ENCODE data around the gene RIOK1. TPM values are rescaled to one million over a fixed set of nuclear protein-coding genes. Genes with fewer than 3 reads are reported as not detected.

The RIOK1 gene
- total and polyA plus RNA-seq, 2 of the 8 experiments (the other 6 are each of a cell fraction or from before 2014, with no cell fraction given): 11.8 to 26.9 TPM

GRCh38 chr6:7413151-7413823 lies 23.7 kb downstream of the RIOK1 start:
- Histone ChIP-seq H2BK5ac (ENCODE audit: low read depth, low read length) (no peak overlapping the region), H2BK120ac (replicated peaks; ENCODE audit: low read depth, low read length) (no peak overlapping the region), H4K20me1 (replicated peaks in 1 of 2; ENCODE audit: control insufficient read depth in 1 of 2, insufficient read depth in 2 of 2, low read length in 2 of 2) (no peaks in the 10 kb centered on the region), H4K91ac (replicated peaks; ENCODE audit: insufficient read length, low read length) (no peak overlapping the region), H3K23me2 (ENCODE audit: low read depth, low read length) (no peaks in the 10 kb centered on the region), H3K79me1 (ENCODE audit: low read depth, low read length) (no peaks in the 10 kb centered on the region), H3K27ac (ENCODE audit: low read depth, low read length) (no peak overlapping the region), H3K18ac (ENCODE audit: extremely low read depth, low read length) (no peak overlapping the region), H2BK20ac (ENCODE audit: low read length) (no peak overlapping the region), H3K79me2 (ENCODE audit: control insufficient read depth in 1 of 2, insufficient read depth in 2 of 2, low read length in 2 of 2) (no peaks in the 10 kb centered on the region), H2AK5ac (ENCODE audit: low read depth, low read length) (no peak overlapping the region), H3K23ac (ENCODE audit: insufficient read length) (no peak overlapping the region), H3K56ac (replicated peaks; ENCODE audit: insufficient read length, low read depth, low read length) (no peak overlapping the region), H4K5ac (ENCODE audit: insufficient read length, low read depth, low read length) (no peak overlapping the region), H3K4ac (replicated peaks; ENCODE audit: insufficient read length, low read depth, low read length) (no peak overlapping the region), H3K4me3 (ENCODE audit: extremely low read depth in 1 of 4, insufficient read depth in 2 of 4, low read depth in 3 of 4, low read length in 4 of 4) (no peak overlapping the region), H3K4me2 (ENCODE audit: insufficient read depth in 1 of 2, low read depth in 2 of 2, low read length in 2 of 2) (no peak overlapping the region), H3K36me3 (ENCODE audit: control insufficient read depth in 2 of 4, insufficient read depth in 4 of 4, low read length in 3 of 4) (peaks cover 7 to 64% (median 38%) of the 10 kb centered on the region in 4 experiments), H4K8ac (ENCODE audit: extremely low read depth, insufficient read depth, low read length) (no peak overlapping the region), H2BK12ac (ENCODE audit: low read depth, low read length) (no peak overlapping the region), H3K9me3 (ENCODE audit: insufficient read depth in 2 of 2, low read depth in 1 of 2, low read length in 1 of 2) (no peaks in the 10 kb centered on the region), H3K9ac (replicated peaks in 1 of 4; ENCODE audit: extremely low read depth in 1 of 4, low read depth in 3 of 4, low read length in 3 of 4) (no peak overlapping the region), H2AFZ (ENCODE audit: low read length) (no peak overlapping the region), H3K4me1 (replicated peaks in 1 of 4; ENCODE audit: control insufficient read depth in 3 of 4, insufficient read depth in 4 of 4, low read length in 3 of 4) (no peaks in the 10 kb centered on the region), H3K14ac (ENCODE audit: insufficient read length) (no peak overlapping the region), H2BK15ac (ENCODE audit: low read length) (no peak overlapping the region), H3K27me3 (replicated peaks in 1 of 4; ENCODE audit: control insufficient read depth in 3 of 4, extremely low read depth in 1 of 4, insufficient read depth in 3 of 4, low read length in 3 of 4) (no peaks in the 10 kb centered on the region)
- ChIA-PET POLR2A (ENCODE audit: partially characterized antibody) (no interaction called here), CTCF (ENCODE audit: partially characterized antibody) (interaction anchor here (0.9 kb wide), 1 partner anchor 12 kb away, joined by 3 read pairs; no protein-coding TSS in a partner anchor)
- FAIRE-seq (peak; percentile 68), DNase-seq (ENCODE audit: low read depth in 1 of 2, low spot score in 2 of 2) (no peak)
- WGBS, 2 experiments (ENCODE audit: extremely low coverage in 1 of 2, insufficient coverage in 1 of 2, insufficient read length in 1 of 2, insufficient replicate concordance in 2 of 2, low coverage in 1 of 2, low lambda C conversion rate in 2 of 2, missing lambda C conversion rate in 1 of 2): 76% methylated on average over 2 of the region's 2 CpGs; no CpG with 5 or more reads in 1 of the 2 experiments
- no peak for TF ChIP-seq RBBP5 (IDR thresholded peaks at IDR 0.05; ENCODE audit: borderline replicate concordance, low read depth, low read length)

Measured in H1 (cell line).